Measurements from ENCODE around the gene HTR6. TPM values are rescaled to one million over a fixed set of nuclear protein-coding genes. Genes with fewer than 3 reads are reported as not detected.

HTR6 gene
- total RNA-seq, 1 experiment from 2014 or later = 0.37 TPM

DNA sequence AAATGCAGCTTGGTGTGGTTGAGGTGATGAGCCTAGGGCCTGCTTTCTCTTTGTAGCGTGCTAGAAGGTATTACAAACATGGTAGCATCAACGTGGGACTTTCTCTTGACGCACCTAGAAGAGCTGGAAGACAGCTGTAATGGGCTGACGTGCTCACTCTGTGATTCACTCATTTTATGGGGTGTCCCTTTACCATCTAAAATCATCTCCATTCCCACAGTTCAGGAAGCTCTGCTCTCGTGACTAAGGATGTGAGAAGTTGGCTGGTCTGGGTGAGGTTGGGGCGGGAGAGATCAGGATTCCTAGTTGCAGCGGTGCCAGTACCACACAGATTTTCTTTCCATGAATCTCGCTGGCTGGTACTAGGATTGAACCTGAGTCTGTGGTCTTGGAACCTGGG is 4.2 kb downstream of the HTR6 start:
- Histone ChIP-seq H2AK5ac (ENCODE audit: insufficient read length, low read length) (no peak overlapping the region), H3K79me1 (ENCODE audit: insufficient read depth, low read depth, low read length, poor library complexity, severe bottlenecking) (no peaks in the 10 kb centered on the region), H2AFZ (ENCODE audit: low read length) (no peak overlapping the region), H2BK15ac (ENCODE audit: low read depth, low read length) (no peak overlapping the region), H3K27ac (ENCODE audit: insufficient read length, low read depth, low read length) (no peak overlapping the region), H3K27me3 (ENCODE audit: insufficient read depth, low read length) (peaks cover 18% of the 10 kb centered on the region; the same call in 1 of the 2 replicates), H3K9me3 (ENCODE audit: control insufficient read depth, low read depth, low read length) (no peaks in the 10 kb centered on the region), H2BK20ac (ENCODE audit: low read depth, low read length, poor library complexity, severe bottlenecking) (no peak overlapping the region), H3T11ph (ENCODE audit: low read length) (no peak overlapping the region), H3K23me2 (ENCODE audit: insufficient read length, low read depth, low read length, poor library complexity, severe bottlenecking) (no peaks in the 10 kb centered on the region), H4K8ac (replicated peaks; ENCODE audit: insufficient read length, low read depth, low read length) (no peak overlapping the region), H4K5ac (ENCODE audit: insufficient read length, low read depth, low read length) (no peak overlapping the region), H3K9ac (ENCODE audit: extremely low read depth, insufficient read length, low read length) (no peak overlapping the region), H3K18ac (ENCODE audit: insufficient read length, low read depth, low read length) (no peak overlapping the region), H3K4me1 (ENCODE audit: insufficient read depth, low read length) (no peaks in the 10 kb centered on the region), H2BK12ac (ENCODE audit: insufficient read length, low read depth, low read length) (no peak overlapping the region), H3K4ac (ENCODE audit: low read depth, low read length) (no peak overlapping the region), H3K4me2 (ENCODE audit: insufficient read depth, insufficient read length, low read length) (no peak overlapping the region), H4K20me1 (ENCODE audit: control insufficient read depth, insufficient read depth, insufficient read length) (no peaks in the 10 kb centered on the region), H3K23ac (ENCODE audit: insufficient read length, low read depth, low read length) (no peak overlapping the region), H2BK120ac (ENCODE audit: low read depth, low read length, poor library complexity, severe bottlenecking) (no peak overlapping the region), H3K79me2 (ENCODE audit: insufficient read depth, low read length) (no peaks in the 10 kb centered on the region), H3K56ac (ENCODE audit: insufficient read length, low read depth, low read length) (no peak overlapping the region), H2BK5ac (ENCODE audit: insufficient read length, low read length) (no peak overlapping the region), H4K91ac (ENCODE audit: insufficient read length, low read depth, low read length) (no peak overlapping the region), H3K14ac (ENCODE audit: insufficient read depth, low read length) (no peak overlapping the region)
- TF ChIP-seq, protein P1, sequence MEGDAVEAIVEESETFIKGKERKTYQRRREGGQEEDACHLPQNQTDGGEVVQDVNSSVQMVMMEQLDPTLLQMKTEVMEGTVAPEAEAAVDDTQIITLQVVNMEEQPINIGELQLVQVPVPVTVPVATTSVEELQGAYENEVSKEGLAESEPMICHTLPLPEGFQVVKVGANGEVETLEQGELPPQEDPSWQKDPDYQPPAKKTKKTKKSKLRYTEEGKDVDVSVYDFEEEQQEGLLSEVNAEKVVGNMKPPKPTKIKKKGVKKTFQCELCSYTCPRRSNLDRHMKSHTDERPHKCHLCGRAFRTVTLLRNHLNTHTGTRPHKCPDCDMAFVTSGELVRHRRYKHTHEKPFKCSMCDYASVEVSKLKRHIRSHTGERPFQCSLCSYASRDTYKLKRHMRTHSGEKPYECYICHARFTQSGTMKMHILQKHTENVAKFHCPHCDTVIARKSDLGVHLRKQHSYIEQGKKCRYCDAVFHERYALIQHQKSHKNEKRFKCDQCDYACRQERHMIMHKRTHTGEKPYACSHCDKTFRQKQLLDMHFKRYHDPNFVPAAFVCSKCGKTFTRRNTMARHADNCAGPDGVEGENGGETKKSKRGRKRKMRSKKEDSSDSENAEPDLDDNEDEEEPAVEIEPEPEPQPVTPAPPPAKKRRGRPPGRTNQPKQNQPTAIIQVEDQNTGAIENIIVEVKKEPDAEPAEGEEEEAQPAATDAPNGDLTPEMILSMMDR (conservative IDR thresholded peaks at IDR 0.05) = no peak
- no peak overlapping the region for H3K4me3 Mint-ChIP-seq
- H3K27me3 Mint-ChIP-seq (ENCODE audit: low read depth) = peaks cover 81% of the 10 kb centered on the region
- peaks cover 2 to 8% of the 10 kb centered on the region in 2 experiments; a peak in 3 of 4 replicates for H3K4me1 Mint-ChIP-seq
- H3K9me3 Mint-ChIP-seq = no peaks in the 10 kb centered on the region
- no peak for DNase-seq
- no peak overlapping the region for H3K27ac Mint-ChIP-seq
- peaks cover 0 to 2% (median 0%) of the 10 kb centered on the region in 3 experiments; a peak in 1 of 7 replicates for H3K36me3 Mint-ChIP-seq (ENCODE audit: insufficient read depth in 1 of 3, low read depth in 3 of 3)
- WGBS (ENCODE audit: extremely low coverage, insufficient read length, low lambda C conversion rate) = no CpG with 5 or more reads among the region's 8 CpGs
